NCI-H146 (cell line): ENCODE data around the gene VRK2.
A peak's percentile ranks its signal among the peaks of the same experiment; 100 is the strongest.
"Not testable (repeated sequence)": the region's sequence is repeated elsewhere in the genome, so short reads cannot be mapped to it uniquely, and the experiment has no call there.

Experiments
- DNase-seq: peaks from one replicate; lab custom pipeline; 2025; lab: John Stamatoyannopoulos, UW

Gene VRK2

DNA sequence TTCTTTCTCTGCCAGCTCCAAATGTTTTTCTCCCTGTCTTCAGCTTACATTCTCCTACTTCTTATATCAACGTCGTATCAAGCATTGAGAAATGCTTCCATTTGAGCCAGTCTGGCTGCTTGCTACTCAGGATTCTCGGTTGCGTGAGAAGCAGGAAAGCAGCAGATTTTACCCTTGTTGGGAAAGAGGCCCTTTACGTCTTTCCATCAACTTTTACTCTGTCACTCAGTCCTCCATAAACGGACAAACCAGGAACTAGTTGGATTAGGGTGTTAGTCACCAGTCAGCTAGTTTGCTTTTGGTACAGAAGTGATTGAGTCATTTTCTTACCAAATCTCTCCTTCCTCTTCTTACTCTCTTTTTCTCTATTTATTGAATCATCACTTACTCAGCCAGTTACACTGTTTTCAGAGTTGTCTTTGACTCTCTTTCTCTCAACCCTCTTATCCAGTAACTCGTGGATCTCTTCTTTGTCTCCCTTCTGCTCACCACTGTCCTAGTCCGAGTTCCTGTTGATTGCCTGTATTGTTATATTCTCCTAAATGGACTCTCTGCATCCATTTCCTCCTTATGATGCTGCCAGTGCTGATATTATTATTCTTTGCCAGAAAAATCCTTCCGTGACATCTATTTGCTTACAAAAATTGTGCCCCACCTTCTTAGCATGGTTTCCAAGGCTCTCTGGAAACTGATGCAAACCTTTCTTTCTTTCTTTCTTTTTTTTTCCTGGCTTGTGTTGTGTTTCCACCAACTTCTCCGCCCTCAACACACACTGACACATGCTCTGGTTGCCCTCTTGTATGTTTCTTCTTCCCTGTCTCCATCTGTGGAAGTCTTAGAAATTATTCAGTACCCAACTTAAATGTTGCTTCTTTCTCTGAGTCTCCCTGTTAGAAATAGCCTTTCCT is 61.5 kb downstream of the VRK2 start:
- DNase-seq, result no peak

DNA sequence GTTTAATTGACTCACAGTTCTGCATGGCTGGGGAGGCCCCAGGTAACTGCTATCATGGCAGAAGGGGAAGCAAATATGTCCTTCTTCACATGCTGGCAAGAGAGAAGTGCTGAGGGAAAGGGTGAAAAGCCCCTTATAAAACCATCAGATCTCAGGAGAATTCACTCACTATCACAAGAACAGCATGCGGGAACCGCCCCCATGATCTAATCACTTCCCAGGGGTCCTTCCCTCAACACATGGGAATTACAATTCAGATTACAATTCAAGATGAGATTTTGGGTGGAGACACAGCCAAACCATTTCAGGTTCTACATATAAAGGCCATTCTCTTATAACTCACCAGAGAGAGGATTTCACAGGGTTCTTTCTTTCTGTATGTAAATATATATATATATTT is 62.9 kb downstream of the VRK2 start:
- no peak for DNase-seq

DNA sequence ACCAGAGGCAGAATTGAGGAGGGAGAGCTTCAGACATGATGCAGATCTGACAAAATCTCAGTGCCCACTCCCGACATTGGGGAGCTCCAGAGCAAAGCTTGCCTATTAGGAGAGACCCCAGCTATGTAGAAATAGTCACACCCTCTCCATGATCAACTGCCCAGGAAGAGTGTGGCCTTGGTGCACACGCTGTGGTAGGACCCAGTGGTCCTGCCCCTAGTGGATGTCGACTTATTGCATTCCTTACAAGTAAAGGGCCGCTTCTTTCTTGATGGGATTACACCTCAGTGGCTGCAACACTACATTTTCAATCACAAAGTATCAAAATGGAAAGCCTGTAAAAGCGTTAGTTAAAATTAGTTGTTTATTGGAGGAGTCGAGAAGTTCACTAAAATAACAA is 64.2 kb downstream of the VRK2 start:
- DNase-seq, result no peak

DNA sequence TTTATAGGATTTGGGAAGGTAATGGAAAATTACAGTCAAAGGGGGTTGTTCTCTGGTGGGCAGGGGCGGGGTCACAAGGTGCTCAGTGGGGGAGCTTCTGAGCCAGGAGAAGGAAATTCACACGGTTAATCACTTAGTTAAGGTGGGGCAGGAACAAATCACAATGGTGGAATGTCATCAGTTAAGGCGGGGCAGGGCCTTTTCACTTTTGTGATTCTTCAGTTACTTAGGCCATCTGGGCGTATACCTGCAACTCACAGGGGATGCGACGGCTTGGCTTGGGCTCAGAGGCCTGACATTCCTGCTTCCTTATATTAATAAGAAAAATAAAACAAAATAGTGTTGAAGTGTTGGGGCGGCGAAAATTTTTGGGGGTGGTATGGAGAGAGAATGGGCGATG is 67.0 kb downstream of the VRK2 start:
- not testable (repeated sequence) for DNase-seq

DNA sequence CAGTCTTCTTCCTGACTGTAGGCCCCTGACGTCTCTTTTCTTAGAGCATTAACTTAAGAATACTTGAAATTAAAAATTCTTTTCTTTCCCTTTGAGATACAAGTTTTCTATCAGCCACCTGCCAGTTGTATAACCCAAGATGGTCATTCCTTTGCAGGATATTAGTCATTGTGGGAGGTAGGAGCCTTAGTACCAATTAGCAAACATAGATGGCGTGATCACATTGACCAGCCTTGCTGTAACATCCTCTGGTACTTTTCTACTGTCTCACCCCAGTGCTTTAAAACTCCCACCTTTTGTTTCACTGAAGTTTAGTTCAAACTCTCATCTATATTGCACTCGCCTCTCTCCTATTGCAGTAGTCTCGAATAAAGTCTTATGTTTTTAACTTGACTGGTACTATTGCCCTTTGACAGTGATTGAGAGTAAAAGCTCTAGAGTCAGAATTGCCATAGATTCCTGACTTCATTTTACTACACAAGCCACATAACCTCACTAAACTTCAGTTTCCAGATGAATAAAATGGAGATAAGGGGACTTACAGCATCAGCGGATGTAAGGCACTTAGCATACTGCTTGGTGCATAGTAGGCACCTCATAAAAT is 74.1 kb downstream of the VRK2 start:
- no peak for DNase-seq

- no peak for DNase-seq
Measured at GRCh38 chr2:58122040-58122439, 75.4 kb downstream of the VRK2 start.

DNA sequence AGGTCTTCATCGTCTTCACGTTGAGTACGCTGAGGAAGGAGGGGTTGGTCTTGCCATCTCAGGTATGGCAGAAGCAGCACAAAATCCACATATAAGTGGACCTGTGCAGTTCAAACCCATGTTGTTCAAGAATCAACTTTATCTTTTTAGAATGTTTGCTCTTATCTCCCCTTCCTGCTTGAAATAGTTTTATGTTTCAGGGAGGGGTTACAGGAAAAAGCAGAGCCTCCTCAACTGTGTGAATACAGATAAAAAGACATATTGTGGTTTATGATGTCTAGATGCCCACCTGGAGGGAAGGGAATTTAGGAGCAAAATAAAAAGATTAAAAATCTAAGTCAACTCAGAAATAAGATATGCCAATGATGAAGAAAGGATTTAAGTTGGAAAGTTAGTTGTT is 75.9 kb downstream of the VRK2 start:
- no peak for DNase-seq

- no peak for DNase-seq
Measured at GRCh38 chr2:58127111-58127510, 80.5 kb downstream of the VRK2 start.

- DNase-seq, result no peak
Measured at GRCh38 chr2:58130238-58130637, 83.6 kb downstream of the VRK2 start.

- DNase-seq, result peak; percentile 1
Measured at GRCh38 chr2:58131191-58132011, 84.8 kb downstream of the VRK2 start.

DNA sequence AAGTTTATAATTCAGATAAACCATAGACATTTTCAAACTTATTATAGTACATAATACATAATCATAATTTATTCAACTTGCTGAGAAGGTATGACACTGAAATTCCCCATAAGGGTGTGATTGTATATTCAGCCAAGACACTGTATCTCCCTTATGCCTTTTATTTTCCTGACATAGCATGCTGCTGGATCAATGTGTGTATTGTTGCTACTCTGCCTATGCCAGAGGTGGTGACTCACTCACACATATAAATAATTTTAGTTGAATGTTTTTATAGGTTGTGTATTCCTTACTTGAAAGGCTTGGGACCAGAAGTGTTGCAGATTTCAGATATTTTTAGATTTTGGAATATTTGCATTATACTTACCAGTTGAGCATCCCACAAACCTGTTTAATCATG is 86.8 kb downstream of the VRK2 start:
- no peak for DNase-seq

- no peak for DNase-seq
Measured at GRCh38 chr2:58135861-58136260, 89.3 kb downstream of the VRK2 start.

- no peak for DNase-seq
Measured at GRCh38 chr2:58137221-58137620, 90.6 kb downstream of the VRK2 start.

GRCh38 chr2:58137856-58138255 is 91.2 kb downstream of the VRK2 start:
- no peak for DNase-seq

DNA sequence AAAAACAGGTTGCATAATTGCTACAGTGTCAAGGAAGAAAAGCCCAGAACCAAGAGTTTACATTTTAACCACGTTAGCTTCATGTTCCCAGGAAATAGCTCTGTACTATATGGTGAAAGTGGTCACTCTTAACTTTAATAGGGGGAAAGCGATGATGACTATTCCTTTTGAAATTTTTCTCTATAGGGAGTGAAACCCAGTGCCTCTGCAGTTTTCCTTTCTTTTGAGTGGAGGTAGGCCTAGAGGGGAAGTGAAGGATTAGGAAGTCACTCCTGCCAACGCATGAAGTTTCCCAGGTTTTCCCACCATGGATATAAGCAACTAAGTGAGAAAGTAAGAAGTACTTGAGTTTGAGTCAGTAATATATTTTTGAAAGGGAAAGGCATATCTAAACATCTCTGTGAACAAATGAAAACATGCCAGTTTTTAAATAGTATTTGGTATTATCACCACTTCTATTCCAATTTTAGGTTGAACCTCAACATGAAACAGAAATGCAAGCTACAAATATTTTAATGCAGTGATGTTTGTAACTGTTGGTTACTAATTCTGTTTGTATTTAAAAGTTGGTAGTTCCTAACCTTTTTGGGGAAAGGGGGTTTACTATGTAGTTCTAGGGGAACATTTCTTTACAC is 91.9 kb downstream of the VRK2 start:
- no peak for DNase-seq

- no peak for DNase-seq
Measured at GRCh38 chr2:58140508-58141072, 94.0 kb downstream of the VRK2 start.

DNA sequence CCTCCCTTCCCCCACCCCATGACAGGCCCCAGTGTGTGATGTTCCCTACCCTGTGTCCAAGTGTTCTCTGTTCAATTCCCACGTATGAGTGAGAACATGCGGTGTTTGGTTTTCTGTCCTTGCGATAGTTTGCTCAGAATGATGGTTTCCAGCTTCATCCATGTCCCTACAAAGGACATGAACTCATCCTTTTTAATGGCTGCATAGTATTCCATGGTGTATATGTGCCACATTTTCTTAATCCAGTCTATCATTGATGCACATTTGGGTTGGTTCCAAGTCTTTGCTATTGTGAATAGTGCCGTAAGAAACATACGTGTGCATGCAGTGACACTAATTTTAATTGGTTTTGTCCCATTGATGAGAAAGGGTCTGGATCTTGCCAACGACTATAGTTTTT is 99.2 kb downstream of the VRK2 start:
- DNase-seq, result not testable (repeated sequence)

DNA sequence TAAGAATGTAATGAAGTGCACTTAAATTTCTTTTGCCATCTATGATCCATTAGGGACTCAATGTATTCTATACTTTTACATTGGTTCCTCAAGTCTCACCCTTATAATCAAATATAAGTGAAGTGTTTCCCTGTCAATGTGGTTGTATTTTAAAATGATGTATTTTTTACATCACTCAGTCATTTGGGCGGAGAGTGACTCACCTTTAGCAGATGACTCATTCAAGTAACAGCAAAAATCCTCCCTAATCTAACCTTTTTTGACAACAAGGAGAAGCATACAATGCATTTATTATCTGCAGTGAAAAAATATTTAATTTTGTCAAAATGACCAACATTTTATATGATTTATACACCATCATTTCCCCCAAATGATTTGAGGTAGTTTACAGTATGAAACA is 100.1 kb downstream of the VRK2 start:
- DNase-seq, result no peak

- peak; percentile 37 for DNase-seq
Measured at GRCh38 chr2:58155160-58155778, 108.7 kb downstream of the VRK2 start.

DNA sequence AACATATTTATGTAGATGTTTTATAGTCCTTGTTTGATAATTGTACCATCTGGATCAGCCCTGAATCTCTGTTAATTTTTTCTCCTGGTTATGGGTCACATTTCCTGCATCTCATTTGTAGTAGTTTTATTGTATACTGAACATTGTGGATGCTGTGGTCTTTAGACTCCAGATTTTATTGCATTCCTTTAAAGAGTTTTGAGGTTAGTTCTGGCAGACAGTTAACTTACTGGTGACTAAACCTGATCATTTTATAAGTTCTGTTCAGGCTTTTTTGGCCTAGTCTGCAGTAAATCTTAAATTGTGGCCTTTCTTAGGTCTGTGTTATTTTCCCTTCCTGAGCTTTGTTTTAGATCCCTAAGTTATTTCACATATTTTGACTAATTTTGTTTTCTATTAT is 110.2 kb downstream of the VRK2 start:
- no peak for DNase-seq

DNA sequence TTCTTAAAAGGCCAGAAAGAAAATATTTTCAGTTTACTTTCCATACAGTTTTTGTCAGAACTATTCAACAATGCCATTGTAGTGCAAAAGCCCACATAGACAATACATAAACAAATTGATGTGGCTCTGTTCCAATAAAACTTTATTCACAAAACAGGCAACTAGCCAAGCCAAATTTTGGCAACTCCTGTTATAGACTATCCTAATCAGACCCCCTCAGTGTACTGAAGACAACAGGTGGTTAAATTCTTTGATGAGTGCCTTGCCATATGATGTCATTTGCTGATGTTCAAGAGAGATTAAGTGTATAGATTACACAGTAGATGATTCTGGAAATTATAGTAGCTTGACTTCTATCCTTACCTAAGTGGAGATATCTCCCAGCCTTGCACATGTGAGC is 111.1 kb downstream of the VRK2 start:
- DNase-seq, result no peak

DNA sequence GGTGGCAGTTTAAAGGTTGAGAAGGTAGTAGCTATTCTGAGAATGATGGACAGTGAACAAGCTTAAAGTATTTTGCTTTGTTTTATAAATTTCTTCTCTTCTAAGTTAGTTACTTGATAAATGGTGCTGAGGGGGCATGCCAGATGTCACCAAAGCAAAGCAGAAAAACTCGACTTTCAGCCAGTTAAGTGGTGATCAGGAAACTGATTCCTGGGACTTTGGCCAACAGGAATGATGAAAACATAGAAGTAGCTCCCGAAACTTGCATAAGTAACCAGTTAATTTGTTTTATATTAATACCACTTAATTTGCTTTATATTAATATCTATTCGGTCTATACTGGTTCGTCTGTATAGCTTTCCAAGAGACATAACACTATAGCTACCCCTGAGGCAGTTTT is 111.9 kb downstream of the VRK2 start:
- no peak for DNase-seq
